A549 (cell line): ENCODE data around the gene MYO18B.

Experiments used
- CHD4 ChIP-seq: fragments of 200-600 bp; sonication (generic); IDR thresholded peaks from 2 replicates; pipeline ENCODE4 v1.6.1; 2016; ENCODE audit warnings: antibody characterized with exemption, mild to moderate bottlenecking, borderline replicate concordance
- MAZ ChIP-seq: fragments of 150-350 bp; IDR thresholded peaks from 2 replicates; pipeline ENCODE4 v1.6.1; 2014; ENCODE audit warnings: antibody characterized with exemption, low read depth, low read length, borderline replicate concordance
- MYC ChIP-seq: IDR thresholded peaks from 2 replicates; pipeline ENCODE4 v1.6.1; 2012; ENCODE audit warnings: mild to moderate bottlenecking, inconsistent platforms, low read length, improper control_type of control experiment, borderline replicate concordance
- RFX5 ChIP-seq: fragments of 450-650 bp; IDR thresholded peaks from 2 replicates; pipeline ENCODE4 v1.7.1; 2014; ENCODE audit warnings: antibody characterized with exemption, mild to moderate bottlenecking, moderate library complexity
- SREBF2 ChIP-seq: fragments of 450-650 bp; IDR thresholded peaks from 2 replicates; pipeline ENCODE4 v1.6.1; 2014; ENCODE audit warnings: mild to moderate bottlenecking, moderate library complexity
- USF2 ChIP-seq: fragments of 450-650 bp; IDR thresholded peaks from 2 replicates; pipeline ENCODE4 v1.6.1; 2014; ENCODE audit warnings: antibody characterized with exemption
- TF ChIP-seq, protein P1 (sequence below): fragments of >200 bp; sonication (Bioruptor Twin); formaldehyde crosslinking; IDR thresholded peaks from 3 replicates; pipeline ENCODE4 v1.5.1; 2016
- TF ChIP-seq, protein P2 (sequence below): fragments of 200-600 bp; sonication (generic); IDR thresholded peaks from 2 replicates; pipeline ENCODE4 v1.6.1; 2016; ENCODE audit warnings: antibody characterized with exemption, mild to moderate bottlenecking, moderate library complexity

DNA sequence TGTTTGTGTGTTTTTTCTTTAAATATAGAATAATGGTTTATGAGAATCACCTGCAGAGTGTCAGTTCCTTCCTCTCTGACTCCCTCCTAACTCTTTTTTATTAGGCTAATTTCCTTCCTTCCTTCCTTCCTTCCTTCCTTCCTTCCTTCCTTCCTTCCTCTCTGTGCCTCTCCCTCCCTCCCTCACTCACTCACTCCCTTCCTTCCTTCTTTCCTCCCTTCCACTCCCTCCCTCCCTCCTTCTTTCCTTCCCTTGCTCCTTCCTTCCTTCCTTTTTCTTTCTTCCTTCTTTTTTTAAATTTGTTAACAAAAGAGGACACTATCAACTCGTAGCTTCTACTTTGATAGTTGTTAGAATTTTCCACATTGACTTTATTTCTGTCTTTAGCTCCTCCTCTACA, 274.9 kb downstream of the MYO18B start:
- TF ChIP-seq, protein P1, sequence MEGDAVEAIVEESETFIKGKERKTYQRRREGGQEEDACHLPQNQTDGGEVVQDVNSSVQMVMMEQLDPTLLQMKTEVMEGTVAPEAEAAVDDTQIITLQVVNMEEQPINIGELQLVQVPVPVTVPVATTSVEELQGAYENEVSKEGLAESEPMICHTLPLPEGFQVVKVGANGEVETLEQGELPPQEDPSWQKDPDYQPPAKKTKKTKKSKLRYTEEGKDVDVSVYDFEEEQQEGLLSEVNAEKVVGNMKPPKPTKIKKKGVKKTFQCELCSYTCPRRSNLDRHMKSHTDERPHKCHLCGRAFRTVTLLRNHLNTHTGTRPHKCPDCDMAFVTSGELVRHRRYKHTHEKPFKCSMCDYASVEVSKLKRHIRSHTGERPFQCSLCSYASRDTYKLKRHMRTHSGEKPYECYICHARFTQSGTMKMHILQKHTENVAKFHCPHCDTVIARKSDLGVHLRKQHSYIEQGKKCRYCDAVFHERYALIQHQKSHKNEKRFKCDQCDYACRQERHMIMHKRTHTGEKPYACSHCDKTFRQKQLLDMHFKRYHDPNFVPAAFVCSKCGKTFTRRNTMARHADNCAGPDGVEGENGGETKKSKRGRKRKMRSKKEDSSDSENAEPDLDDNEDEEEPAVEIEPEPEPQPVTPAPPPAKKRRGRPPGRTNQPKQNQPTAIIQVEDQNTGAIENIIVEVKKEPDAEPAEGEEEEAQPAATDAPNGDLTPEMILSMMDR = no peak
- TF ChIP-seq, protein P2, sequence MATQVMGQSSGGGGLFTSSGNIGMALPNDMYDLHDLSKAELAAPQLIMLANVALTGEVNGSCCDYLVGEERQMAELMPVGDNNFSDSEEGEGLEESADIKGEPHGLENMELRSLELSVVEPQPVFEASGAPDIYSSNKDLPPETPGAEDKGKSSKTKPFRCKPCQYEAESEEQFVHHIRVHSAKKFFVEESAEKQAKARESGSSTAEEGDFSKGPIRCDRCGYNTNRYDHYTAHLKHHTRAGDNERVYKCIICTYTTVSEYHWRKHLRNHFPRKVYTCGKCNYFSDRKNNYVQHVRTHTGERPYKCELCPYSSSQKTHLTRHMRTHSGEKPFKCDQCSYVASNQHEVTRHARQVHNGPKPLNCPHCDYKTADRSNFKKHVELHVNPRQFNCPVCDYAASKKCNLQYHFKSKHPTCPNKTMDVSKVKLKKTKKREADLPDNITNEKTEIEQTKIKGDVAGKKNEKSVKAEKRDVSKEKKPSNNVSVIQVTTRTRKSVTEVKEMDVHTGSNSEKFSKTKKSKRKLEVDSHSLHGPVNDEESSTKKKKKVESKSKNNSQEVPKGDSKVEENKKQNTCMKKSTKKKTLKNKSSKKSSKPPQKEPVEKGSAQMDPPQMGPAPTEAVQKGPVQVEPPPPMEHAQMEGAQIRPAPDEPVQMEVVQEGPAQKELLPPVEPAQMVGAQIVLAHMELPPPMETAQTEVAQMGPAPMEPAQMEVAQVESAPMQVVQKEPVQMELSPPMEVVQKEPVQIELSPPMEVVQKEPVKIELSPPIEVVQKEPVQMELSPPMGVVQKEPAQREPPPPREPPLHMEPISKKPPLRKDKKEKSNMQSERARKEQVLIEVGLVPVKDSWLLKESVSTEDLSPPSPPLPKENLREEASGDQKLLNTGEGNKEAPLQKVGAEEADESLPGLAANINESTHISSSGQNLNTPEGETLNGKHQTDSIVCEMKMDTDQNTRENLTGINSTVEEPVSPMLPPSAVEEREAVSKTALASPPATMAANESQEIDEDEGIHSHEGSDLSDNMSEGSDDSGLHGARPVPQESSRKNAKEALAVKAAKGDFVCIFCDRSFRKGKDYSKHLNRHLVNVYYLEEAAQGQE = no peak
- TF ChIP-seq MAZ (no peak), USF2 (no peak), RFX5 (no peak), SREBF2 (no peak), MYC (no peak), CHD4 (no peak)
